Erythroblast (primary cell): Measurements from ENCODE around the gene HCN4.

Experiments used
- GATA1 ChIP-seq: IDR thresholded peaks from 2 replicates; pipeline ENCODE4 v1.6.1; 2011; ENCODE audit warnings: low read depth, mild to moderate bottlenecking, control low read depth, low read length, moderate library complexity
- POLR2A ChIP-seq: IDR thresholded peaks from 2 replicates; pipeline ENCODE4 v1.6.1; 2011; ENCODE audit warnings: mild to moderate bottlenecking, low read length

DNA sequence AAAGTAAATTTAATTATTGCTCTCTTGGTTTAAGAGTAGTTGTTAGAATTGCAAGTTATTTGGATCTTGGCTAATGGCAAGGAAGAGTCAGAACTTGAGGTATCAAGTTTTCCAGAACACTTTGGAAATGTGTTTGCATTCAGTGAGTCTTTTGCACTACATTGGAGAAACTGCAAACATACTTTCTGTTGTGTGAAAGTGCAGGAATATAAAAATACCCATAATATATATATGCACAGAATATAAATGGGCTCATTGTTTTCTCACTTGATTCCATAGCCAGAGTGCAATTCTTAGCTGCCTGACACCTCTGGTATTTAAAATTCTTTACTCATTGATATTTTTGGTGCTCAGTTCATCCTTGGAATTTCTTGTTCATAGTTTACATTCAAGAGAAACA lies 92.9 kb downstream of the HCN4 start:
- TF ChIP-seq POLR2A (no peak), GATA1 (no peak)
